Measurements from ENCODE around the gene DPP6.

GRCh38 chr7:154916856-154917807, 864.9 kb downstream of the DPP6 start:
- TF ChIP-seq EZH2 (IDR thresholded peaks at IDR 0.05; ENCODE audit: low read length) (no peak), CTCF (optimal IDR thresholded peaks at IDR 0.05 in 1 of 3, IDR thresholded peaks at IDR 0.05 in 1 of 3, conservative IDR thresholded peaks at IDR 0.05 in 1 of 3; ENCODE audit: extremely low read depth in 1 of 3, insufficient read depth in 2 of 3, low read length in 3 of 3) (no peak)

Measured in keratinocyte (primary cell).